ENCODE results near the gene ZFAND5. TPM values are rescaled to one million over a fixed set of nuclear protein-coding genes. Genes with fewer than 3 reads are reported as not detected.
A peak's percentile ranks its signal among the peaks of the same experiment; 100 is the strongest.

The ZFAND5 gene
- total and polyA plus RNA-seq, 9 donors: 146 to 904 (median 208) TPM

GRCh38 chr9:72371151-72371550 lies 6.1 kb upstream of the ZFAND5 start:
- DNase-seq: no peak
- Histone ChIP-seq H3K27me3 (no peaks in the 10 kb centered on the region), H3K27ac (no peak overlapping the region), H3K9me3 (no peaks in the 10 kb centered on the region), H3K4me1 (ENCODE audit: insufficient read depth) (no peaks in the 10 kb centered on the region), H3K4me3 (no peak overlapping the region), H3K36me3 (no peaks in the 10 kb centered on the region)
- intact Hi-C loops (cut with DNase I): no loop called here
- TF ChIP-seq CTCF (IDR thresholded peaks at IDR 0.05): no peak

DNA sequence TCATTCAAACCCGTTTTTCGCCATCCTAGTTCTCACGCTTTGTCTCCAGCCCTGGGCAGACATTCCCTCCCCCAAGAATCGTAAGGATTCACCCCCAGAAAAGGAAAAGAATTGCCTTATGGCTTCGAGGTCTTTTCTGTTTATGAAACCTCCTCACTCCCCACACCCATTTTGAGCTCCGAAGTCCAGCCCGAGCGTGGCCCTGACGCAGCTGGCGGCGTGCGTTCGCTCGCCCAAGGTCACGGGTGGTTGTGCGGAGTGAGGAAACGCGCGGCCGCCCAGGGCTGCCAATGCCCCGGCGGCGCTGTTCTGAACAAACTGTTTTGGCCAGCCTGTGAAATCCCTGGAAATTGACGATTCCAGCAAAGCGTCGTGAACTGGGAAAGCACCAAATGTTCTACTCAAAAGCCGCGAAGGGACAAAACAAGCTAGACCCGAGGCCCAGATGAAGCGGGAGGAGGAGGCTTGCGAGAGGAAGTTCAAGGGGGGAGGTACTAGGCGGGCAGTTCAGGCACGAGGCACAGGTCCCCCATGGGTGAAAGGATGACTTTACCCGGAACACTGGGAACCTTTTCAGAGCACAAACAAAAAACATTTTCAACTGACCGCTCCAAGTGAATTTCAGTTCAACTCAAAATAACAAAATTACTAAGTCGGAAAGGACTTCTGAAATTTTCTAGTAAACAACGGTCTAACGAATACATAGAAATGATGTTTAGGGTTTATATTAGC lies 683 bp upstream of the ZFAND5 start:
- Histone ChIP-seq H3K4me1 (ENCODE audit: insufficient read depth) (no peaks in the 10 kb centered on the region), H3K36me3 (no peaks in the 10 kb centered on the region), H3K27me3 (no peaks in the 10 kb centered on the region), H3K27ac (peak overlapping the region; percentile 84 to 100), H3K9me3 (no peaks in the 10 kb centered on the region), H3K4me3 (peak overlapping the region; percentile 46)
- peak; percentile 88 to 94 (median 91) for DNase-seq
- intact Hi-C loops (cut with DNase I): loop anchor here in 2 of 4 donors (5.0 to 10.0 kb wide), 2 partner anchors 71 to 227 kb away; no protein-coding TSS in a partner anchor
- TF ChIP-seq CTCF (IDR thresholded peaks at IDR 0.05): peak in 2 of 3 donors; percentile 23 to 40
- no peak for TF ChIP-seq POLR2A (IDR thresholded peaks at IDR 0.05)
- peak; percentile 97 for TF ChIP-seq EP300 (IDR thresholded peaks at IDR 0.05)
- 1% methylated on average over 38 of the region's 38 CpGs for WGBS, 3 donors

- Histone ChIP-seq H3K27ac (peak overlapping the region; percentile 99 to 100), H3K36me3 (no peaks in the 10 kb centered on the region), H3K9me3 (no peaks in the 10 kb centered on the region), H3K4me1 (ENCODE audit: insufficient read depth) (no peaks in the 10 kb centered on the region), H3K4me3 (peak overlapping the region; percentile 94), H3K27me3 (no peaks in the 10 kb centered on the region)
- TF ChIP-seq EP300 (IDR thresholded peaks at IDR 0.05) (no peak), CTCF (IDR thresholded peaks at IDR 0.05) (no peak), POLR2A (IDR thresholded peaks at IDR 0.05) (no peak)
- peak; percentile 60 to 76 (median 68) for DNase-seq
- 1% methylated on average over 31 to 73 of the region's 73 CpGs for WGBS, 3 donors
- intact Hi-C loops (cut with DNase I): loop anchor here in 2 of 4 donors (5.0 to 10.0 kb wide), 2 partner anchors 69 to 213 kb away; no protein-coding TSS in a partner anchor
These were observed 915 bp downstream of the ZFAND5 start for GRCh38 chr9:72363908-72364678.

GRCh38 chr9:72363236-72363635 lies 1.8 kb downstream of the ZFAND5 start:
- Histone ChIP-seq H3K36me3 (no peaks in the 10 kb centered on the region), H3K27ac (peak overlapping the region; percentile 99 to 100), H3K4me3 (peak overlapping the region; percentile 94), H3K27me3 (no peaks in the 10 kb centered on the region), H3K4me1 (ENCODE audit: insufficient read depth) (no peaks in the 10 kb centered on the region), H3K9me3 (no peaks in the 10 kb centered on the region)
- TF ChIP-seq POLR2A (IDR thresholded peaks at IDR 0.05): no peak
- TF ChIP-seq CTCF (IDR thresholded peaks at IDR 0.05): no peak
- TF ChIP-seq EP300 (IDR thresholded peaks at IDR 0.05): no peak
- 3 to 6% (median 3%) methylated on average over 2 of the region's 2 CpGs for WGBS, 3 donors
- DNase-seq: no peak
- intact Hi-C loops (cut with DNase I): loop anchor here in 2 of 4 donors (5.0 to 10.0 kb wide), 2 partner anchors 68 to 214 kb away; no protein-coding TSS in a partner anchor
